GM18861 (cell line): Measurements from ENCODE around the gene POMT1.
"Not testable (repeated sequence)": the region's sequence is repeated elsewhere in the genome, so short reads cannot be mapped to it uniquely, and the experiment has no call there.

Experiments used
- ATAC-seq: cut with Tn5 transposase; IDR thresholded peaks from one replicate; pipeline ENCODE4 v1.9.1; 2021; ENCODE audit not compliant: unreplicated experiment

The POMT1 gene

GRCh38 chr9:131523451-131524435 lies 21.0 kb downstream of the POMT1 start:
- no peak for ATAC-seq

GRCh38 chr9:131524665-131525315 lies 22.1 kb downstream of the POMT1 start:
- no peak for ATAC-seq

- no peak for ATAC-seq
These were observed 23.2 kb downstream of the POMT1 start for GRCh38 chr9:131525643-131526565.

GRCh38 chr9:131528186-131528585 lies 25.5 kb downstream of the POMT1 start:
- no peak for ATAC-seq

GRCh38 chr9:131528886-131529505 lies 26.3 kb downstream of the POMT1 start:
- ATAC-seq = no peak

- no peak for ATAC-seq
These were observed 27.2 kb downstream of the POMT1 start for GRCh38 chr9:131529597-131530545.

GRCh38 chr9:131530546-131530919 lies 27.8 kb downstream of the POMT1 start:
- peak; percentile 17 for ATAC-seq

- ATAC-seq = peak; percentile 78
These were observed 28.5 kb downstream of the POMT1 start, which contains the start of gene UCK1 for GRCh38 chr9:131530920-131531832. TSS of gene UCK1 (minus strand) at chr9:131531263. CDS start at chr9:131531174, 89 bp downstream.

GRCh38 chr9:131534721-131535237 lies 32.1 kb downstream of the POMT1 start:
- ATAC-seq = no peak

GRCh38 chr9:131537946-131538345 lies 35.2 kb downstream of the POMT1 start:
- no peak for ATAC-seq

GRCh38 chr9:131539223-131539923 lies 36.7 kb downstream of the POMT1 start:
- ATAC-seq = no peak

GRCh38 chr9:131543141-131543540 lies 40.4 kb downstream of the POMT1 start:
- ATAC-seq = no peak

- ATAC-seq = no peak
These were observed 42.5 kb downstream of the POMT1 start, which contains the start of gene PRRT1B for GRCh38 chr9:131545003-131545785. TSS of gene PRRT1B (plus strand) at chr9:131545523. CDS start at chr9:131545616, 93 bp downstream.

GRCh38 chr9:131545786-131546335 lies 43.1 kb downstream of the POMT1 start:
- ATAC-seq = no peak

- ATAC-seq = no peak
These were observed 43.8 kb downstream of the POMT1 start for GRCh38 chr9:131546336-131547084.

GRCh38 chr9:131549186-131549585 lies 46.5 kb downstream of the POMT1 start:
- not testable (repeated sequence) for ATAC-seq
